GM21528 (cell line): ENCODE data around the gene GABARAP.

Experiments used
- ATAC-seq: cut with Tn5 transposase; IDR thresholded peaks from one replicate; pipeline ENCODE4 v1.9.1; 2021; ENCODE audit warnings: mild to moderate bottlenecking, moderate library complexity; ENCODE audit not compliant: unreplicated experiment, low FRiP score

The GABARAP gene

DNA sequence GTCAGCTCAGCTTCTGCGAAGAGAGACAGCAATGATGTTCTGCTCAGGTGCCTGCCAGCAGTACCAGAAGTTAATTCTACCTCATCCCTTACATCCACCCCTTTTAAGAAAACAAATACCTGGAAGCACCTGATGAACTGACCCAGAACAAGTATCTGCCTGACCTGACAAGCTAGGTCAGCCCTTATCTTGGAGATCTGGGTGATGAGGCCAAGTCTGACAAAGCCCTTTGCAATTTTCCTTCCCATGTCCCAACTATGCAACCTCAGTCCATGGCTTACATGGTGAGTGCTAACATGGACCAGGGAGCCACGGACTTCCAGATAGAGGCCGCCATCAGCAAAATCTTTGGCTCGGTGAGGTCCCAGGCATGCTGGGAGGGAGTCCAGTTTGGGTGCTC, 18.9 kb downstream of the GABARAP start:
- no peak for ATAC-seq

DNA sequence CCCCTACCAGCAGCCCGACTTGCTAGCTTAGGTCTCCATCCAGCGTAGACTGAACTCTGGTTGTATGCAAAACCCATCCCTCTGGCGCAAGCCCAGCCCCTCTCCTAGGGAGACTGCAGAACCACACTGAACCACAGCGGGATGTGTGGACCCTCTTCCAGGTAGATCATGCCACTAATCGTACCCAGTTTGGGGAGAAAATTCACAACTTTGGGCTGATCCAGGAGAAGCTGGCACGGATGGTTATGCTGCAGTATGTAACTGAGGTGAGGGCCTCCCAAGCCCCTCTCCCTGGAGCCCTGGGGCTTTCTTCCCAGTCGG, 19.3 kb downstream of the GABARAP start:
- no peak for ATAC-seq

DNA sequence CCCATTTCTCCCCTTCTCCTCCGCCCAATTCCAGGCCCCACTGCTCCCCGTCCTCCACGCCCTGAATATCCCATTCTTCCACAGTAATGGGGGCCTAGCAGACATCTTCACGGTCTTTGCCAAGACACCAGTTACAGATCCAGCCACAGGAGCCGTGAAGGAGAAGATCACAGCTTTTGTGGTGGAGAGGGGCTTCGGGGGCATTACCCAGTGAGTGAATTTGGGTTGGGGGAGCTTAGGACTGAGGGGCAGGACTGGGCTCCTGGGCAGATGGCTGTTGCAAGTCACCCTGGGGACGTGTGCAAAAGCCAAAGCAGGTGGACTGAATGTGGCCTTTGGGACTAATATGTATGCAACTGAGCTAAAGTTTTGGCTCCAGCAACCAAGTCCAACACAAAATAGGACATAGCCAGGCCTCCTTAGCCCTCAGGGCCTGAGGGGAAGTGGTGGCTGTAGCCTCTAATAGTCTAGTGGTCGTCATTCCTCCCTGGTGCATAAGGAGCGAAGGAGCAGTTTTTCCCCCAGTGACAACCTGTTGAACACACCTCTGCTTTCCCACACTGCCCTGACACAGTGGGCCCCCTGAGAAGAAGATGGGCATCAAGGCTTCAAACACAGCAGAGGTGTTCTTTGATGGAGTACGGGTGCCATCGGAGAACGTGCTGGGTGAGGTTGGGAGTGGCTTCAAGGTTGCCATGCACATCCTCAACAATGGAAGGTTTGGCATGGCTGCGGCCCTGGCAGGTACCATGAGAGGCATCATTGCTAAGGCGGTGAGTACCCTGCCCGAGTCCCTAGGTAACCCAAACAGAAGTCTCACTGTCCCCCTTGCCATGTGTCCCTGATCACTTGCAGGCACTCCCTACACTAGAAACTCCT, 19.9 kb downstream of the GABARAP start:
- no peak for ATAC-seq

DNA sequence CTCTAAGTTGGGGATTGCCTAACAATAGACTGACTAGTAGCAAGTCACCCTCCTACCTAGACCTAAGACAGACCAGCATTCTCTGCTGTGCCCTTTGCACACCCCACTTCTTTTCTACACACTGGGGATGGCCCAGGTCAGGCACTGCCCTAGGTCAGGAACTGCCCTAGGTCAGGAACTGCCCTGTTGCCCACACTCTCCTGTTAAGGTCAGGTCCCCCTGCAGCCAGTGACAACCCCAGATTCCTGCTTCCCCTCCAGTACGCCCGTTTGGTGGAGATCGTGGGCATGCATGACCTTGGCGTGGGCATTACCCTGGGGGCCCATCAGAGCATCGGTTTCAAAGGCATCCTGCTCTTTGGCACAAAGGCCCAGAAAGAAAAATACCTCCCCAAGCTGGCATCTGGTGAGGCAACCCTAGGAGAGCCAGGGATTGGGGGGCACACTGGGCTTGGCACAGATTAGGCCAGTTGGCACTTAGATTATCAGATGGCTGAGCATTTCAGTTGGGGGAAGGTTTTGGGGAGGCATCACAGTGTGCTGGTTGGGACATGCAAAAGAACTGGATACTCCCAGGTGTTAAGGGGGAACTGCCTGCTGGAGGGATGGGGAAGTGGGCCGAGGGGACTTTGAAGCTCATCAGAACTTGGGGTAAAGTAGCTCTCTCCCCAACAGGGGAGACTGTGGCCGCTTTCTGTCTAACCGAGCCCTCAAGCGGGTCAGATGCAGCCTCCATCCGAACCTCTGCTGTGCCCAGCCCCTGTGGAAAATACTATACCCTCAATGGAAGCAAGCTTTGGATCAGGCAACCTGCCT, 20.8 kb downstream of the GABARAP start:
- no peak for ATAC-seq

DNA sequence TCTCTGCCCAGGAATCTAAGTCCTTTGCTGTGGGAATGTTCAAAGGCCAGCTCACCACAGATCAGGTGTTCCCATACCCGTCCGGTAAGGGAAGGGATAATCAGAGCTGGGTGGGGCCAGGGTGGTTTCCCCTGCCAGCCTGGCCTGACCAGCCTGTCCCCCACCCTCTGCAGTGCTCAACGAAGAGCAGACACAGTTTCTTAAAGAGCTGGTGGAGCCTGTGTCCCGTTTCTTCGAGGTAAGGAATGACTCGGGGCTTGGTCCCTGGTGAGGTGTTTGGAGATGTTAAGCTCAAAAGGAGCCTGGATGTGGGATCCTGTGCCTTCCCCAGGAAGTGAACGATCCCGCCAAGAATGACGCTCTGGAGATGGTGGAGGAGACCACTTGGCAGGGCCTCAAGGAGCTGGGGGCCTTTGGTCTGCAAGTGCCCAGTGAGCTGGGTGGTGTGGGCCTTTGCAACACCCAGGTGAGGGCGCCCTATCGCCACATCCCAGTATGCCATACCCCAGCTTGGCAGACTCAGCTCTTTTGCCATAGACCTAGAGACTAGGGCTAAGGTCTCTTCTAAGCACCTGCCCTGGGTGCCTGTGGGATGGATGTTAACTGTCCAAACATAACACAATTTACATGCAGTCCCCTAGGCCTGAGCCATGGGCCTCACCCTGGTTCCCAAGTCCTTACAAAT, 21.5 kb downstream of the GABARAP start:
- no peak for ATAC-seq

DNA sequence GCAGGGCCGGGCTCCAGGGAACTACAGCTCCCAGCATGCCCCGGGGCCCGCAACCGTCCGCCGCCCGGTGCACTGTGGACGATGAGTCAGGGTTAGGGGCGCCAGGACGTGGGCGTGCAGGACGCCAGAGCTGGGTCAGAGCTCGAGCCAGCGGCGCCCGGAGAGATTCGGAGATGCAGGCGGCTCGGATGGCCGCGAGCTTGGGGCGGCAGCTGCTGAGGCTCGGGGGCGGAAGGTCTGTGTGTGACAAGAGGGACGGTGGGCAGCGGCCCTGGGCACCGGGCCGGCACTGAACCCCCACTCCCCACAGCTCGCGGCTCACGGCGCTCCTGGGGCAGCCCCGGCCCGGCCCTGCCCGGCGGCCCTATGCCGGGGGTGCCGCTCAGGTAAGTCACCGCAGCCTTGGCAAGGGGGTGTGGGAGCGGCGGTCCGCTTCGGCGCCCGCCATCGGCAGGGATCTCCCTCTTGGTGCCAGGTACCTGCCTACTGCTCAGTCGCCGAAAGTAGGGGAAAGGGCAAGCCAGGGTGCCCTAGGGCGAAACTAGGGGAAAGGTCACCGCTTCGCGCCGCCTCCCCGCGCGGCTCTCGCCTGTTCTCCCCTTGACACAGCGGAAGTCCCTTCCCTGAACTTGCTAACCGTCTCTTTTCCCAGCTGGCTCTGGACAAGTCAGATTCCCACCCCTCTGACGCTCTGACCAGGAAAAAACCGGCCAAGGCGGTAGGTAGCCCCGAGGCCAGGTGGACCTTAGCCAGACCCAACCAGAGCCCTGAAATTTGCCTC, 22.2 kb downstream of the GABARAP start, which contains the start of the genes ACADVL and DLG4:
Gene ACADVL (plus strand): TSS at position 127 of the 781 bp plus-strand sequence. CDS start 47 bp downstream, at position 174.
Gene DLG4 (minus strand): TSS at position 25 of the 781 bp plus-strand sequence.
- peak; percentile 61 for ATAC-seq

DNA sequence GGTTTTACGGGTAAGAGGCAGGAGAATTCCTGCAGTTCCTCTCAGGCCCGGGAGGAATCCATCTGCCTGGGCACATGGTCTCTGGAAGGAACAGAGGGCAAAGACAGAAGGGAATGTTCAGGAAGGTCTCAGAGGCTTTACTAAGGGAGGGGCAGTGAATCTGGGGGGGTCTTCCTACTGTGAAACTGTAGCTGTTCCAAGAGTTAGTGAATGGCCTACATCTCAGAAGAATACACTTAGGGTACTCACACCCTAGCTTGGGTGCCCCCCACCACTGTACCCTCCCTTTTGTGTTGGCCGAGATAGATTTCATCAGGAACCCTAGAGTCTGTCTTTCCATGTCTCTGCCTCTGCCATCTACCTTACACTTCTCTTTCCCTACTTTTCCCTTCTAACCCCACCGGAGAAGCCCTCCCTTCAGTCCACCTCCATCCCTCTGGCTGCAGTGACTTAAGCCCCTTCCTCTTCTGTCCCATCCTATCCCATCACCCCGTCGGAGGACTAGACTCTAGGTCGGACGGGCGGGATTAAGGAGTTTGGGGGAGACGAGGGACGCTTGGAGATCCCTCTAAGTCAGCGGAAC, 22.9 kb downstream of the GABARAP start:
- ATAC-seq: no peak

DNA sequence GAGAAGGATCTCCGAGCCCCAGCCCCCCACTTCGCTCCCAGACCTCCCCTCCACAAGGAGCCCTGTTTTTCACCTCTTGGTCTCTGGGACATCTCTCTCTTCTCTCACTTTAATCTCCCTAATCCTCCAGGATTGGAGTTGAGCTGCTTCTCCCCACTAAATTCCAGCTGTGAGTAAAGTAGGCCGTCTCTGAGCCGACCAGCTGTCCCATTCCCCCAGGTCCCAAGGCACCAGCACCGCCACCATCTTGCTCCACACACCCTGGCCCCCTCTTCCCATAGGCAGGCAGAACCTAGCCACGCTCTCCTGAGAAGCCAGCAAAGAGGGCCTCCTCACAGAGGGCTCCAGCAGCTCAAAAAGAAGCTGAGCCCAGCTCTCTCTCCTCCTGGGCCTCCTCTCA, 23.5 kb downstream of the GABARAP start:
- no peak for ATAC-seq

DNA sequence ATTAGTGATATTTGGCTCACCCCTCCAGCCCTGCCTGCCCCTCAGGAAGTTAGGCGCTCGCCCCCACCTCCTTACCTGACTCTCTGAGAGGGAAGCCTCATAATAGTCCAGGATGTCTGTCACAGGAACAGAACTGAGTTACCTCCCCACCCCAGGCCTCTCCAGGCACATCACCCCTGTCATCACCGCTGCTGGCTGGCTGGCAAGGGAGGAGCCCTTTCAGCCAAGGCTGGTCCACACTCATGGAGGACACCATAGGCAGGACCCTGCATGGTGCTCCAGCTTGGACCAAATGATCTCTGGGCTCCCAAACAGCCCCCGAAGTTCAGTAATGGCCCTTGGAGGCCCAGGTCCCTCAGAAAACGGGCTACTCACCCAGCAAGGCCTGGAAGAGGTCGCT, 24.1 kb downstream of the GABARAP start:
- no peak for ATAC-seq

DNA sequence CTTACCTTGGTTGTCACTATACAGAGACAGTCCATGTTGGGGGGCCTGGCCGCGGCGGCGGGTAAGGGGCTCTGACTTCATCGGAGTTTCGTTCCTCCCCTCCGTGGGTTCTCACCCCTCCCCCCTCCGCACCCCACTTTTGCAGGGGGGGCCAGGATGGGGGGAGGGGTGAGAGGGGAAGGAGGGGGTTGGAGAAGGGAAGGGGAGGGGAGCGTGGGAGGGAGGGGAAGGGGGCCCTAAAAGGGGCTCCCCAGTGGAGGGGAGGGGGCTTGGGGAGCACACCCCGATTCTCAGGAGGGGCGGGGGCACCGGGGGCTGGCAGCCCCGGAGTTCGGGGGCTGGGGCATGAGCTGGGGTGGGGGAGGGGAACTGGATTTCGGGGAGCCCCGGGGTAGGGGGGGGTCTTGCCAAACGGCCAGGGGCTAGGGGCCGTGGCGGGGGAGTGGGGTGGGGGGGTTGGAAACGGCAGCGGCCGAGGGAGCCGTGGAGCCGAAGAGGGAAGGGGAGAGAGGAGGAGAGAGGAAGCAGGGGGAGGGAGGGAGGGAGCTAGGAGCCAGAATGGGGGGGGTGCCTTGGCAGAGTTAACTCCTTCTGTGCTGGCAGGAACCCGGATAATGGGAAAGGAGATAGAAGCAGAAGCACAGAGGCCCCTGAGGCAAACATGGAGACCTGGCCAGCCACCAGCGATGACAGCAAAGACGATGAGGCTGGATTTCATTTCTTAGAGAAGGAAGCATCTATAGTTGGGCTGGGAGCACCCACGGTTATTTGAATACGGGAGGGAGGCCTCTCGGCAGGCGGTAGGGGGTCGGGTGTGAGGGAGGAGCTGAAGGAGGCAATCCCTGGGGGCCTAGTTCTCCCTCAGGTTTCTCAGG, 24.9 kb downstream of the GABARAP start:
- no peak for ATAC-seq

DNA sequence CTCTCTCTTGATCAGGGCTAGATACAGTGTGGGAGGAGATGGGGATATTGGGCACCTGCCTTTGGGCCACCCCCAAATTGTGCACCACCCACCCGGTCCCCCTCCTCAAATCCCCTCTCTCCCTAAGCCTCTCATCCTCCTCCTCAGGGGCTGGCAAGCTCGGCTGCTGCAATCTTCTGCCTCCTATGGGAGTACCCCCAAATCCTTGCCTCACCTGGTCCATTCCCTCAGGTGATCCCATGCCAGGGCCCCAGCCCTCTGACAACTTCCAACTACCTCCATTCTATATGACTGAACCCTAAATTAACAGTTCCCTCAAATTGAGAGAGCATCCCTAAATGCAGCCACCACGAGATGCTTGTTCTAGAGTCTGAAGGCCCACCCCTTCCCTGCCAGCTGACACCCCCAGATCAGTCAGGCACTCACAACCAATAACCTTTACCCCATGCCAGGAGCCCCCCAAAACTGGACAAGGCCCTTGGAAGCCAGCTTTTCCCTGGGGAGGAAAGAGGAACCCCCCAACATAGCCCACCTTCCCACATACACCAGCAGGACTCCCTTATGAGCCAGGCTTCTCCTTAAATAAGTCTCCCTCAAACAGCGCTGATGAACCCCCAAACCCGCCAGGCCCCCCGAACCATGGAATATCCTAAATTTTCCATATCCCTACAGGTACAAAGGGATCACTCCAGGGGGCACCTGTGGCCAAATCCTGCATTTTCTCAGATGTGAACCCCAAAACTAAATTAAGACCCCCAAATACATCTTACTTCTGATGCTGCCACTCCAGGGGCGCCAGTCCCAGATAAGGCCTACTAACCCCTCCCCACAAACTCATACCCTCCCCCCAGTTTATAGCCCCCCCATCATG, 25.8 kb downstream of the GABARAP start:
- ATAC-seq: no peak

DNA sequence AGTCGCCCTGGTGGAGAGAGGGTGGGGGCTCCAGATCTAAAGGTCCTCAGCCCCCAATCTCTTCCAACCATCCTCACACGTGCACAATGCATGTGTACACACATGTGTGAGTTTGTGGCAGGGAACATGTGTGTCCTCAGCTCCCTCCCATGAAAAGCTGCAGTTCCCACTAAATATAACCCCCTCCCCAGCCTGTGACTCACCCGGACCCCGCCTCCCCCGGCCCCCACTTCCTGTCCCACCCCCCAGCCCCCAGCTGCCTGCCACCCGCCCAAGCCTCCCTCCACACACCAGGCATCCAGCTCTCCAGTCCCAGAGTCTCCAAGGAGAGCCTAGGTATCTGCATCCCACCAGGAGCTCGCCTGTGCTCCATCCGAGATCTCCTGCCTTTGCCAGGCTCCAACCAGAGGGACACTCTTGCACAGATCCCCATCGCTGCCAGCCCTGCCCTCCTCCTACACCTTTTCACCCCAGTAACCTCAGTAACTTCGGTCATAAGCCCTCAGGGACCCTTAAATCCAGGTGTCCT, 26.5 kb downstream of the GABARAP start:
- ATAC-seq: no peak

DNA sequence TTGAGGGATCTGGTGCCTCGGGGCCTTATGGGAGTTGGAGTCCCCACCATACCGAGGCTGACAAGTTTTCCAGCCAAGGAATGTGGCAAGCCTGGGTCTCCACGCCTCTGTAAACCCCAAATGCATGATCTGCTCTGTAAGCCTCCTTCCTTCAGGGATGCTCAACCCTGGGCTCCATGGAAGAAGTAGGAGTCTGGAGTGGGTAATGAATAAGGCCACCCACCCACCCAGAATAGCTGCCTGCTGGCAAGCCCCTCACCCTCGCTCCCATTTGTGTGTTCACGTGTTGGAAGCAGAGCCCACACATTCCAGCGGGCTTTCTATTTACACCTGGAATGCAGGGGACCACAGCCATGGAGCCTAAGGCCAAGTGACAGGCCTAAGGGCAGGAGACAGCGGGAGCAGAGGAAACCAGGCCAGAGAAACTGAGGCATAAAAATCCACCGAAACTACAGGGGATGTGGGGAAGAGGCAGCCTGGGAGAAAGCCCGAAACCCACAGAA, 27.1 kb downstream of the GABARAP start:
- ATAC-seq: no peak

DNA sequence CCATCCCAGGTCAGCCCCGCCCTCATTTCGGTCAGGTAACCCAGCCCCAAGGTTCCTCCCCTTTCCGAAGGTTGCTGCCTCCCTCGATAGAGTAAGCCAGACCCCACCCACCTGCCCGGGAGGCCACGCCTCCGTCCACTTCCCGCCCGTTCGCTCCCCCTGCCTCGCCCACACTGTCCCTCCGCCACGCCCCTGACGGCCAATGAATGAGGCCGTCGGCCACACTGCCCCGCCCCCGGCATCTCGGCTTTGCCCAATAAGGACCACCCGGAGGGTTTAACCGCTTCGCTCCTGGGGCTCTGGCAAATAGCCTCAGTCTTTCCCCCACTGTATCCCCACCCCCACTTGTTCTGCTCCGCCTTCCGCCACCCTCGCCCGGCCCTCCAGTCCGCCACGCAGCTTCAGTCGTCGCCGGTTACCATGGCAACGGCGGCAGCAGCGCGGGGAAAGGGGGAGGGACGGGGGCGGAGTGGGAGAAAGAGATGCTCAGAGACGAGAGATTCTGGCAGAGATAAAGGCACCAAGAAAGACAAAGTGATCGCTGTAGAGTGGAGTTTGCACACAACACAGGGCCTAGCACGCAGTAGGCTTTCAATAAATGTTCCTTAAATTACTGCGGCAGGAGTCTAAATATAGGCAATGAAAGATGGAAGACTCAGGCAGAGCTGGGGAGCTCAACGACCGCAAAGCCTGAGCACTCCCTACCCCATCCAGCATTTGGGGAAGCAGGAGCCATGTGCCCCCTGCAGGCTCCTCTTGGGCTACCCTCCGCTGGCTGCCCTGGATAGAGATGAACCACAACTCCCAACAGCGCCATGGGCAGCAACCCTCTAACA, 27.7 kb downstream of the GABARAP start:
- peak; percentile 71 for ATAC-seq

DNA sequence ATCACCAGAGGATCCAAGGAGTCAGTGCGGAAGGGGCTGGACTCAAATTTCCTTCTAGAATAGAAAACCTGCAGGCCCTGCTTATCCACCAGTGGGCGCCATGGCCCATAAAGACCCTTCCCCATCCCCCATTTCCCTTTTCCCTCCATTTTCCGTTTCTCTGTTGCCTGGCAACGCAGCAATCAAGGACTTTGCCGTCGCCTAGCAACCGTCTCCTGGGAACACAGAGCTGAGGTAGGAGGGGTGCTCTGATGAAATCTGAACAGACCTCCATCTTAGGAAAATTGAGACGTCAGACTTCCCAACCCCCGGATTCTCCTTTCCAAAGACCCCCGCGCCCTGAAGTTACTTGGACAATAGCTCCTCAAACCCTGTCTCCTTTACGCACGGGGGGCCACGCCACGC, 28.4 kb downstream of the GABARAP start:
- ATAC-seq: no peak

DNA sequence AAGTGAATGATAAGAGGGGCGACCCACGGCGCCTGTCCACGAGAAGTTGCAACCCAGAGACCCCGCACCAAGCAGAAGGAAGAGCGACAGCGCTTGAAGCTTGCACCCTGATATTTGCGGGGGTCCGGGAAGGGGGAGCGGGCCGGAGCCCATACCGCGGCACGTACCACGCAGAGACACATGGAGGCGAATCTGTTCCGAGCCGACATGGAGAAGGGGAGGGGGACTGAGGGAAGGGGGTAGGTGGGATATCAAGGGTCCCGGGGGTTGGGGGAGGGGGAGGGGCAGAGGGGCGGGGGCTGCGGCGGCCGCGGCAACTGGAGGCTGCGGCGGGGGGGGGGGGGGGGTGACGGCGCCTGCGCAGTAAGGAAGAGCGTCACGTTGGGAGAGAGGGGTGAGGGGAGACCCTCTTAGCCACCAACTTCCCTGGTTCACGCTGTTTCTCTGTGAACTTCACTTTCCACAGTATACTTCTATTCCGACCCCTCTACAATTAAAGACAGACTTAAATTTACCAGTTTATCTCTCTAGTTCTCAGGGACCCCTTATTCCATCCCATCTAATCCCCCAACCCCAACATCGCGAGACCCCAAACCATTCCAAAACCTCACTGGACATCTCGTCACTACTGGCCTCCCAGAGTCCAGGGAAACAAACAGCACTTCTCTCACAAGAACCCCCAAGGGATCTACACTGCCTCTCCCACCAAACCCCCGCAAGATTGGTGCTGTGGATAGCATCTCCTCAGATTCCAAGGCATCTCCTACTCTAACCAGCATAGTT, 30.6 kb downstream of the GABARAP start:
- ATAC-seq: no peak
